Ishikawa (cell line): ENCODE data around the gene WASHC4.
A peak's percentile ranks its signal among the peaks of the same experiment; 100 is the strongest.

Experiments
- CEBPB ChIP-seq: IDR thresholded peaks from 2 replicates; pipeline ENCODE4 v1.6.1; 2012
- CREB1 ChIP-seq: IDR thresholded peaks from 2 replicates; pipeline ENCODE4 v1.6.1; 2012; ENCODE audit warnings: low read depth
- EGR1 ChIP-seq: IDR thresholded peaks from 2 replicates; pipeline ENCODE4 v1.6.1; 2012
- EP300 ChIP-seq: IDR thresholded peaks from 2 replicates; pipeline ENCODE4 v1.6.1; 2012; ENCODE audit warnings: borderline replicate concordance
- FOXM1 ChIP-seq: IDR thresholded peaks from 2 replicates; pipeline ENCODE4 v1.6.1; 2012; ENCODE audit warnings: low read depth, borderline replicate concordance
- MAX ChIP-seq: IDR thresholded peaks from 2 replicates; pipeline ENCODE4 v1.6.1; 2012
- NFIC ChIP-seq: IDR thresholded peaks from 2 replicates; pipeline ENCODE4 v1.6.1; 2012
- RAD21 ChIP-seq: IDR thresholded peaks from 2 replicates; pipeline ENCODE4 v1.6.1; 2012; ENCODE audit warnings: low read depth
- REST ChIP-seq: IDR thresholded peaks from 2 replicates; pipeline ENCODE4 v1.6.1; 2012; ENCODE audit warnings: low read depth, mild to moderate bottlenecking
- TAF1 ChIP-seq: IDR thresholded peaks from 2 replicates; pipeline ENCODE4 v1.6.1; 2012; ENCODE audit warnings: low read depth, mild to moderate bottlenecking
- TCF12 ChIP-seq: IDR thresholded peaks from 2 replicates; pipeline ENCODE4 v1.6.1; 2012; ENCODE audit warnings: low read depth
- TEAD4 ChIP-seq: IDR thresholded peaks from 2 replicates; pipeline ENCODE4 v1.6.1; 2012
- USF1 ChIP-seq: IDR thresholded peaks from 2 replicates; pipeline ENCODE4 v1.6.1; 2012
- YY1 ChIP-seq: IDR thresholded peaks from 2 replicates; pipeline ENCODE4 v1.6.1; 2012; ENCODE audit warnings: low read depth
- ZBTB7A ChIP-seq: IDR thresholded peaks from 2 replicates; pipeline ENCODE4 v1.6.1; 2012; ENCODE audit warnings: low read depth

Gene WASHC4

GRCh38 chr12:105085501-105085900 is 22.0 kb upstream of the WASHC4 start:
- TF ChIP-seq TCF12 (no peak), FOXM1 (no peak), TAF1 (no peak), YY1 (no peak), EP300 (no peak), RAD21 (no peak), USF1 (no peak), NFIC (no peak), TEAD4 (no peak), EGR1 (no peak), REST (no peak), CREB1 (no peak), MAX (no peak), CEBPB (no peak), ZBTB7A (no peak)

- TF ChIP-seq FOXM1 (no peak), RAD21 (no peak), EGR1 (no peak), YY1 (no peak), CREB1 (no peak), TAF1 (no peak), NFIC (no peak), CEBPB (no peak), TCF12 (no peak), EP300 (no peak), TEAD4 (no peak), REST (no peak), ZBTB7A (no peak), MAX (no peak), USF1 (no peak)
Measured at GRCh38 chr12:105089817-105090216, 17.7 kb upstream of the WASHC4 start.

- TF ChIP-seq CREB1 (no peak), MAX (0 out of 2 replicates have a peak, but pooled peaks have one; percentile 22), EP300 (no peak), YY1 (0 out of 2 replicates have a peak, but pooled peaks have one; percentile 53)
Measured at GRCh38 chr12:105090361-105090760, 17.2 kb upstream of the WASHC4 start.

GRCh38 chr12:105091476-105092206 is 15.9 kb upstream of the WASHC4 start:
- no peak for TF ChIP-seq CREB1
- TF ChIP-seq ZBTB7A = no peak
- TF ChIP-seq YY1 = no peak
- TF ChIP-seq USF1 = no peak
- no peak for TF ChIP-seq TAF1
- TF ChIP-seq RAD21 = no peak
- no peak for TF ChIP-seq TCF12
- no peak for TF ChIP-seq MAX
- TF ChIP-seq EP300 = no peak
- TF ChIP-seq NFIC = no peak
- no peak for TF ChIP-seq FOXM1
- TF ChIP-seq REST = no peak
- TF ChIP-seq EGR1 = no peak
- no peak for TF ChIP-seq TEAD4
- no peak for TF ChIP-seq CEBPB
